Ectodermal cell (in vitro differentiated cells): ENCODE results near the gene TET1.
"Not testable (repeated sequence)": the region's sequence is repeated elsewhere in the genome, so short reads cannot be mapped to it uniquely, and the experiment has no call there.

Experiments
- H3K27ac ChIP-seq: 2 replicates; pipeline ENCODE4 v1.7.0; 2013; ENCODE audit warnings: mild to moderate bottlenecking, low read depth, low read length; ENCODE audit not compliant: insufficient read depth, poor library complexity, severe bottlenecking
- H3K27me3 ChIP-seq: 2 replicates; pipeline ENCODE4 v1.7.0; 2013; ENCODE audit warnings: mild to moderate bottlenecking, low read length; ENCODE audit not compliant: insufficient read depth, control insufficient read depth, poor library complexity, severe bottlenecking
- H3K36me3 ChIP-seq: one replicate; pipeline ENCODE4 v1.7.0; 2013; ENCODE audit warnings: low read length; ENCODE audit not compliant: control insufficient read depth, insufficient read depth
- H3K4me1 ChIP-seq: one replicate; pipeline ENCODE4 v1.7.0; 2013; ENCODE audit warnings: low read length; ENCODE audit not compliant: control insufficient read depth, insufficient read depth
- H3K4me3 ChIP-seq: 2 replicates; pipeline ENCODE4 v1.7.0; 2013; ENCODE audit warnings: low read depth, low read length, control low read depth; ENCODE audit not compliant: insufficient read depth
- H3K9me3 ChIP-seq: 2 replicates; pipeline ENCODE4 v1.7.0; 2013; ENCODE audit warnings: mild to moderate bottlenecking, low read length, moderate library complexity; ENCODE audit not compliant: control insufficient read depth
- WGBS, 2 experiments: methylation state at CpG; one replicate each; pipeline ENCODE4 v1.1.7; 2013; ENCODE audit warnings: missing lambda C conversion rate in 2 of 2; 5-methylcytosine and 5-hydroxymethylcytosine counted together

The TET1 gene

GRCh38 chr10:68628576-68629127 is 68.5 kb downstream of the TET1 start:
- no peak overlapping the region for H3K4me3 ChIP-seq
- no peaks in the 10 kb centered on the region for H3K9me3 ChIP-seq
- 84 to 98% methylated on average over 5 to 6 of the region's 6 CpGs for WGBS, 2 experiments

DNA sequence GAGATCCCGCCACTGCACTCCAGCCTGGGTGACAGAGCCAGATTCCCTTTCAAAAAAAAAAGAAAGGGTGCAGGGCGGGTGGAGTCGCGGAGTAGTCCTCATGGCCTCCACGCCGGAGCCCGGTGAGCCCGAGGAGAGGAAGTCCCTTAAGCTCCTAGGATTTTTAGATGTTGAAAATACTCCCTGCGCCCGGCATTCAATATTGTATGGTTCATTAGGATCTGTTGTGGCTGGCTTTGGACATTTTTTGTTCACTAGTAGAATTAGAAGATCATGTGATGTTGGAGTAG is 72.1 kb downstream of the TET1 start:
- H3K9me3 ChIP-seq, H3K27ac ChIP-seq, H3K27me3 ChIP-seq, H3K4me3 ChIP-seq, H3K36me3 ChIP-seq, H3K4me1 ChIP-seq: not testable (repeated sequence)
- 95 to 98% methylated on average over 10 of the region's 10 CpGs for WGBS, 2 experiments

More at GRCh38 chr10:68628576-68629127, 68.5 kb downstream of the TET1 start:
- Histone ChIP-seq H3K36me3 (no peaks in the 10 kb centered on the region), H3K4me1 (no peaks in the 10 kb centered on the region), H3K27ac (no peak overlapping the region), H3K27me3 (no peaks in the 10 kb centered on the region)

- Histone ChIP-seq H3K4me1 (no peaks in the 10 kb centered on the region), H3K27ac (no peak overlapping the region), H3K36me3 (no peaks in the 10 kb centered on the region), H3K27me3 (no peaks in the 10 kb centered on the region), H3K4me3 (no peak overlapping the region), H3K9me3 (no peaks in the 10 kb centered on the region)
- WGBS, 2 experiments: 93 to 96% methylated on average over 4 of the region's 4 CpGs
These were observed 73.1 kb downstream of the TET1 start for GRCh38 chr10:68633281-68633680.

DNA sequence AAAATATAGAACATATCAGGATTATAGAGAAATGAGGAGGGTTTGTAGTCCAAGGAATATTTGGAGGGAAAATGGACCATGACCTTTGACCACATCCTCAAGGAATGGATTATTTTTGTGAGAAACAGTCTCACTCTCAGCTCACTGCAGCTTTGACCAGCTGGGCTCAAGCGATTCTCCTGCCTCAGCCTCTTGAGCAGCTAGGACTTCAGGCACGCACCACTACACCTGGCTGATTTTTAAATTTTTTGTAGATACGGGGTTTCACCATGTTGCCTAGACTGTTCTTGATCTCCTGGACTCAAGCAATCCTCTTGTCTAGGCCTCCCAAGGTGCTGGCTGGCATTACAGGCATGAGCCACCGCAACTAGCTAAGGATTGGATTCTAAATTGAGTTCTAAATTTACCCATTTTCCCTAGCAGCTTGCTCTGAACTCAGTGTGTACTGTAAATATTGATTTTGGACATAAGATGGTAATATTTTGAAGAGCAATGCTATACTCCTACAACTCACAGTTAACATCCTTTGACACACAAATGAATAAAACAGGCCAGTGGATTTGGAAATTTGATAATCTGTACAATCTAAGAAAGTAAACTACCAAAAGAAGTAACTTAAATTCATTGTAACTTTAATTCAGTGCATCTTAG is 73.8 kb downstream of the TET1 start:
- H3K4me1 ChIP-seq: no peaks in the 10 kb centered on the region
- H3K9me3 ChIP-seq: no peaks in the 10 kb centered on the region
- no peaks in the 10 kb centered on the region for H3K27me3 ChIP-seq

DNA sequence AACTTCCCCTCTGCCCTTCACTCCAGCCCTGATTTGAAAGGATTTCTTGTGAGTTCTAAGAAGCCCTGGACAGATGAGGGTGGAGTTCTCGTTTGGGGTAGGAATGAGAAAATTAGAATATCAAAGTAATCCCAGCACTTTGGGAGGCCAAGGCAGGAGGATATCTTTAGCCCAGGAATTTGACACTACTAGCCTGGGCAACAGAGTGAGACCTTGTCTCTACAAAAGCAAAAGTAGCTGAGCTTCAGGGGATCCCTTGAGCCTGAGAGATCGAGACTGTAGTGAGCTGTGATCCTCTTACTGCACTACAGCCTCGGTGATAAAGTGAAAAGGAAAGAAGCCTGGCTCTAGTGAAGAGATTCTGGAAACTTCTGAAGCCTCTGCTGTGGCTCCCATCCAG is 76.2 kb downstream of the TET1 start:
- Histone ChIP-seq H3K27ac (no peak overlapping the region), H3K27me3 (no peaks in the 10 kb centered on the region), H3K4me3 (no peak overlapping the region), H3K36me3 (no peaks in the 10 kb centered on the region), H3K4me1 (no peaks in the 10 kb centered on the region), H3K9me3 (no peaks in the 10 kb centered on the region)
- WGBS, 2 experiments: 77 to 82% methylated on average over 3 of the region's 3 CpGs

More for the DNA sequence above, 73.8 kb downstream of the TET1 start:
- H3K36me3 ChIP-seq: no peaks in the 10 kb centered on the region
- no peak overlapping the region for H3K4me3 ChIP-seq
- H3K27ac ChIP-seq: no peak overlapping the region
- WGBS, 2 experiments: 96 to 97% methylated on average over 4 of the region's 4 CpGs

DNA sequence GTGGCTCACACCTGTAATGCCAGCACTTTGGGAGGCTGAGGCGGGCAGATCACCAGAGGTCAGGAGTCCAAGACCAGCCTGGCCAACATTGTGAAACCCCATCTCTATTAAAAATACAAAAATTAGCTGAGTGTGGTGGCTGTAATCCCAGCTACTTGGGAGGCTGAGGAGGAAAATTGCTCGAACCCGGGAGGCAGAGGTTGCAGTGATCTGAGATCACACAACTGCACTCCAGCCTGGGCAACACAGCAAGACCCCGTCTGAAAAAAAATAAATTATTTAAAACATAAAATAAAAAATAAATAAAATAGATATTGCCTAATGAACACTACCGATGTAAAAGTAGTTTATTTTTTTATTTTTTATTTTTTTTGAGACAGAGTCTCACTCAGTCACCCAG is 83.4 kb downstream of the TET1 start:
- H3K4me3 ChIP-seq, H3K27me3 ChIP-seq, H3K4me1 ChIP-seq, H3K27ac ChIP-seq, H3K9me3 ChIP-seq: not testable (repeated sequence)
- 94 to 98% methylated on average over 4 of the region's 5 CpGs for WGBS, 2 experiments
- peaks cover 20% of the 10 kb centered on the region for H3K36me3 ChIP-seq

GRCh38 chr10:68647672-68648341 is 87.7 kb downstream of the TET1 start:
- H3K27ac ChIP-seq: no peak overlapping the region
- H3K9me3 ChIP-seq: no peaks in the 10 kb centered on the region
- no peaks in the 10 kb centered on the region for H3K4me1 ChIP-seq
- WGBS, 2 experiments: 100% methylated on average over 2 of the region's 2 CpGs
- peaks cover 24% of the 10 kb centered on the region for H3K36me3 ChIP-seq
- no peak overlapping the region for H3K4me3 ChIP-seq
- H3K27me3 ChIP-seq: no peaks in the 10 kb centered on the region

DNA sequence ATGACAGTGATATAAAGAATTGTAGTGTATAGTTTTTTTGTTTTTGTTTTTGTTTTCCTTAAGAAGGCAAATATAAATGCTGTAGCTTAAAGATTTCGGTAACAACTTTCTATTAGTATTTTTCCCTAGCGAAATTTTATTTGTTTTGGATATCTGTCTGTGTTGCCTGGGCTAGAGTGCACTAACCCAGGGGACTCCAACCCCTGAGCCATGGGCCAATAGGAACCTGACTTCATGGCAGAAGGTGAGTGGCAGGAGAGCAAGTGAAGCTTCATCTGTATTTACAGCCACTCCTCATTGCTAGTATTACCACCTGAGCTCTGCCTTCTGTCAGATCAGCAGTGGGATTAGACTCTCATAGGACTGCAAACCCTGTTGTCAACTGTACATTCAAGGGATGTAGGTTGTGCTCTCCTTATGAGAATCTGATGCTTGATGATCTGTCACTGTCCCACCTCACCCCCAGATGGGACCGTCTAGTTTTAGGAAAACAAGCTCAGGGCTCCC is 95.5 kb downstream of the TET1 start:
- whole genome bisulfite sequencing, 2 experiments: 97 to 100% methylated on average over 2 to 3 of the region's 3 CpGs
- H3K4me3 ChIP-seq: no peak overlapping the region
- no peaks in the 10 kb centered on the region for H3K27me3 ChIP-seq
- H3K4me1 ChIP-seq: no peaks in the 10 kb centered on the region
- H3K36me3 ChIP-seq: peaks cover 12% of the 10 kb centered on the region
- no peak overlapping the region for H3K27ac ChIP-seq
- no peaks in the 10 kb centered on the region for H3K9me3 ChIP-seq

GRCh38 chr10:68665841-68666240 is 105.7 kb downstream of the TET1 start:
- H3K36me3 ChIP-seq: peaks cover 19% of the 10 kb centered on the region
- H3K27me3 ChIP-seq: no peaks in the 10 kb centered on the region
- no peak overlapping the region for H3K4me3 ChIP-seq
- 94 to 96% methylated on average over 1 of the region's 2 CpGs for WGBS, 2 experiments
- no peaks in the 10 kb centered on the region for H3K4me1 ChIP-seq
- no peaks in the 10 kb centered on the region for H3K9me3 ChIP-seq
- H3K27ac ChIP-seq: no peak overlapping the region

- no peaks in the 10 kb centered on the region for H3K4me1 ChIP-seq
- no peak overlapping the region for H3K27ac ChIP-seq
- H3K9me3 ChIP-seq: no peaks in the 10 kb centered on the region
- H3K27me3 ChIP-seq: no peaks in the 10 kb centered on the region
- WGBS, 2 experiments: 97 to 98% methylated on average over 4 to 5 of the region's 5 CpGs
- no peak overlapping the region for H3K4me3 ChIP-seq
- peaks cover 19% of the 10 kb centered on the region for H3K36me3 ChIP-seq
These were observed 106.2 kb downstream of the TET1 start for GRCh38 chr10:68666280-68666760.
